Measurements from ENCODE around the gene PRPF6.
A peak's percentile ranks its signal among the peaks of the same experiment; 100 is the strongest.

Gene PRPF6

GRCh38 chr20:64064145-64064698 is 83.3 kb downstream of the PRPF6 start:
- DNase-seq (ENCODE audit: low spot score) = no peak

GRCh38 chr20:64065062-64065973 is 84.4 kb downstream of the PRPF6 start:
- DNase-seq (ENCODE audit: low spot score) = no peak

GRCh38 chr20:64065974-64066343 is 85.0 kb downstream of the PRPF6 start:
- DNase-seq (ENCODE audit: low spot score) = no peak

- DNase-seq (ENCODE audit: low spot score) = no peak
Measured at GRCh38 chr20:64067005-64067632, 86.2 kb downstream of the PRPF6 start.

GRCh38 chr20:64067733-64068307 is 86.9 kb downstream of the PRPF6 start:
- DNase-seq (ENCODE audit: low spot score) = no peak

GRCh38 chr20:64068386-64069208 is 87.7 kb downstream of the PRPF6 start:
- DNase-seq (ENCODE audit: low spot score) = no peak

GRCh38 chr20:64069209-64069613 is 88.3 kb downstream of the PRPF6 start:
- no peak for DNase-seq (ENCODE audit: low spot score)

- peak; percentile 72 for DNase-seq (ENCODE audit: low spot score)
Measured at GRCh38 chr20:64069614-64070243, 88.8 kb downstream of the PRPF6 start.

GRCh38 chr20:64070244-64070993 is 89.5 kb downstream of the PRPF6 start:
- DNase-seq (ENCODE audit: low spot score) = no peak

- no peak for DNase-seq (ENCODE audit: low spot score)
Measured at GRCh38 chr20:64071341-64072332, 90.7 kb downstream of the PRPF6 start.

- DNase-seq (ENCODE audit: low spot score) = no peak
Measured at GRCh38 chr20:64072498-64073063, 91.6 kb downstream of the PRPF6 start.

- no peak for DNase-seq (ENCODE audit: low spot score)
Measured at GRCh38 chr20:64073476-64074183, 92.7 kb downstream of the PRPF6 start.

- no peak for DNase-seq (ENCODE audit: low spot score)
Measured at GRCh38 chr20:64074184-64074789, 93.4 kb downstream of the PRPF6 start.

GRCh38 chr20:64074963-64075362 is 94.0 kb downstream of the PRPF6 start:
- DNase-seq (ENCODE audit: low spot score) = no peak

GRCh38 chr20:64075556-64075955 is 94.6 kb downstream of the PRPF6 start:
- no peak for DNase-seq (ENCODE audit: low spot score)

GRCh38 chr20:64076061-64076997 is 95.4 kb downstream of the PRPF6 start:
- DNase-seq (ENCODE audit: low spot score) = no peak

GRCh38 chr20:64077094-64077493 is 96.2 kb downstream of the PRPF6 start:
- no peak for DNase-seq (ENCODE audit: low spot score)
